UCSD-AML1 (cell line): ENCODE data around the gene DYSF.
"Not testable (repeated sequence)": the region's sequence is repeated elsewhere in the genome, so short reads cannot be mapped to it uniquely, and the experiment has no call there.

ENCODE experiments used
- DNase-seq: peaks from one replicate; lab custom pipeline; 2025; ENCODE audit not compliant: unreplicated experiment; lab: John Stamatoyannopoulos, UW

Gene DYSF

DNA sequence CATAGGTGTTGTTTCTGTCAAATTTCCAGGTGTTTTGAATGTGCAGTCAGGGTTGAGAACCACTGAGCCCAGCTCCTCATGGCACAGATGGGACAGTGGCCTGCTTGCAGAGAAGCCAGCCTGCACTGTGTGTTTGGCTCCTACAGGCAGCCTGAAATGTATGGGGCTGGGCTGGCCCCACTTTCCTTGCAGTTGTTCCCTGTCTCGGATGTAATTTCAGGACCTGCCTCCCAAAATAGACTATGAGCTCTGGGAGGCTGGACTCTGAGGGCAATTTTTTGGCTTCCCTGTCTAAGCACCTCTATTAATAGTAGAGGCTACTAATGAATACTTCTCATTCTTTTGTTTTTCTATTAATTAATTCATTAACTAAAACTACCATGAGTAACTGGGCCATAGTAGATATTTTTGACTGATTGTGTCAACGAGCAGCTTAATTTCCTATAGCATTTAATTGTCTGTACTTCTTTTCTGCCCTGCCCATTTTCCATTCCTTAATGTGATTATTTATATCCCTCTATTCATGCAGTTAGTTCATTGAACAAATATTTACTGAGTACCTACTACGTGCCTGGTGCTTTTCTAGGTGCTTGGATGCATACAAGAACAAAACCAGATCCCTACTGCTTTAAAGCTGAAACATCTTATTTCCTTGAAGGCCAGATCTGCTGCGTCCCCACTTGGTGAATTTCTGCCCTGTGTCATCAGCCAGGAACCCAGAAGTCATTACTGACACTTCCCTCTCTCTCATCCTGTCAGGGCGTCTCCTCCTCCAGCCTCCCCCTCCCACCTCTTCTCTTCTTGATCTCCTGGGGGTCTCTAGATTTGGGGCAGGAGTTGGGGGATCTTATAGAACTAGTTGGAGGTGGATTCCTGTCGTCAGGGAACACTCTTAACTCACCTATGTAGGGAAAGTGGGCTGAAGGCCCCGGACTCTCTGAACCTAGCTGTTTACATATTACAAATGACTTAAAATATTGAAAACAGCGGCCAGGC is 16.3 kb downstream of the DYSF start:
- peak; percentile 42 for DNase-seq

DNA sequence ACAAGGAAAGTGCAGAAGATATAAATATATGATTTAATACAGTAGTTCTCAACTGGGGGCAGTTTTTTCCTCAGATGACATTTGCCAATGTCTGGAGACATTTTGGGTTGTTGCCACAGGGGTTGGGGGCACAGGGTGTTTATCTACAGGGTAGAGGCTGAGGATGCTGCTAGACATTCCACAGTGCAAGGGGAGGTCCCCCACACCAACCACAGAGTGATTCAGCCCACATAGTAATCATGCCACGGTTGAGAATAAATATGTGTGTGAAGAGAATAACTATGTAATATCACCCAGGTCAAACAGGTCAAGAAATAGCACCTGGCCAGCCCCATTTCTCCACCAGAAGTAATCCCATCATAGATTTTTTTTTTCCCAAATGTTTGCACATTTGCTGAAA is 17.9 kb downstream of the DYSF start:
- no peak for DNase-seq

DNA sequence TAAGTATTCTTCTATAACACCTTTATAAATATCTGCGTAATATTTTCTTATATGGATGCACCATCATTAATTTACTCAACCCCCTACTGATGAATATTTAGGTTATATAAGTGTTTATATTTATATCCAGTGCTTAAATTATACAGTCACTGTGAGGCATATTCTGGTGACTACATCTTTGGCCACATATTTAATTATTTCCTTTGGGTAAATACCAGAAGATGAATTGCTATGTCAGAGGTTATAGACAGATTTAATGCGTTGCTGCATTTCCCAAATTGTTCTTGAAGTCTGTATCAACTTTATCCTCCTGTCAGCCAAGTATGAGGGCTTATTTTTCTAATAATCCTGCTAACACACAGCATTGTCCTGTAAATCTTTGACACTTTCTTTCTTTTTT is 18.7 kb downstream of the DYSF start:
- no peak for DNase-seq

DNA sequence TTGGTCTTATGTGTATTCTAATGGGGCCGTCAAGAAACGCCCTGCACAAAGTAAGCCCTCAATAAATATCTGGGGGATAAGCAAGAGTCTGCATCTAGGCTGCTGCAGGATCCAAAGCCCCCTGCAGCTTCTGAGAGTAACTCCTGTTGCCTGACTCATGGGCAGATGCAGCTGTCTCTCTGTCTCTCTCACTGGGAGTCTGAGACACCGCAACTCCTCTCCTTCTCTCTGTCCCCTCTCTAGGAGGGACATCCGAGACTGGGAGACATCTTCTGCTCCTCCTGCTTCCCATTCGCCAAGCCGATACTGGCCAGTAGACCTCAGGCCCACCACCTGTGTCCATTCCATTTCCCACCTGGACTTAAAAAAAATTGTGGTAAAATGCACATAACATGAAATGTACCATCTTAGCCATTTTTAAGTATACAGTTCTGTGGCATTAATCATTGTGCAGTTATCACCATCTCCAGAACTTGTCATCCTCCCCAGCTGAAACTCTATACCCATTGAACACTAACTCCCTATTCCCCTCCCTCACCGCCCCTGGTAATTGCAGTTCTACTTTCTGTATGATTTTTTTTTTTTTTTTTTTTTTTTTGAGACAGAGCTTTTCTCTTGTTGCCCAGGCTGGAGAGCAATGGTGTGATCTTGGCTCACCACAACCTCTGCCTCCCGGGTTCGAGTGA is 20.1 kb downstream of the DYSF start:
- no peak for DNase-seq

DNA sequence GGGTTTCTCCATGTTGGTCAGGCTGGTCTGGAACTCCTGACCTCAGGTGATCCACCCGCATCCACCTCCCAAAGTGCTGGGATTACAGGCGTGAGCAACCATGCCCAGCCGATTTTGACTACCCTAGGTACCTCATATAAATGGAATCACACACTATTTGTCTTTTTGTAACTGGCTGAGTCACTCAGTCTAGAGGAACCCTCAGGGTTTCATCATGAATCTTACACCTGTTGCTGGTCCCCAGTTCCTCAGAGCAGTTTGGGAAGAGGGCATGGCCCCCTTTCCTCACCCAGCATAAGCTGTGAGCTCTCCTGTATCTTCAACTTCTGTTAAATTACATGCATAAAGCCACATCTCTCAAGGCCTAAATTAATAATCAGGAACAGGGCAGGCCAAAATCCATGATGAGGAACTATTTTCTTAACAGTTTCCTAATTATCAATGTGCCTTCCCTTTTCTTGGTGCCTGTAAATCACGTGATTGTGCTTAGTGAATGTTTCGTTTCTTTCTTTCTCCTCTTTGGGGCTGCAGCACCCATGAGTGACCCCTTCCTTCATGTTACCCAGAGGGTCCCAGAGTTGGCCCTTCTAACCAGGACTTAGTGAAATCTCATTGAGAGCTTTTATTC is 20.9 kb downstream of the DYSF start:
- DNase-seq = no peak

DNA sequence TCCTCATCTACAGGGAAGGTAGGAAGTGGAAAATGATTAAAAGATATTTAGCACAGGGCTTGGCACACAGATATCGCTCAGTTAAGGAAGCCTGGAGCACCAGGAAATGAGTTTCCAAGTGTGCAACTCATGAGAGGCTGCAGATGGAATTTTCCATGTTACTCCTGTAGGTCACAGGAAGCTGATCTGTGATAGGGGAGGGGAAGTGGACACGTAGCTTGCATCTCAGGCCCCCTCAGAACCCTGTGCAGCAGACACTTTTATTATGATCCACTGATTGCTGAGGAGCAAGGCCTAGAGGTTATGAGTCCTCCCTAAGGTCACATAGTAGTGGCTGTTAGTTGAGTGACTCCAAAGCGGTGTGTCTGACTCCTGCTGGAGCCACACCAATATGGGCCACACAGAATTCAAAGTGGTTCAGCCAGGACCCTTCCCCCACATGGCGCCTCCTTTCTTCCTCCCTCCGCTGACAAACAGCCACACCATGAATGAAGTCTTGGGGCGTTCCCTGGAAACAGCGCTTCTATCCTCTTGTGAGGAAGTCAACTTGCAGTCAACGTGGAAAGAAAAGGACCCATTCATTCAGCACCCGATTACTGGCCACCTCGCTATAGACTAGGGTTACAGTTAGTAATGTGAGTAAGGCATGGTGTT is 21.5 kb downstream of the DYSF start:
- no peak for DNase-seq

DNA sequence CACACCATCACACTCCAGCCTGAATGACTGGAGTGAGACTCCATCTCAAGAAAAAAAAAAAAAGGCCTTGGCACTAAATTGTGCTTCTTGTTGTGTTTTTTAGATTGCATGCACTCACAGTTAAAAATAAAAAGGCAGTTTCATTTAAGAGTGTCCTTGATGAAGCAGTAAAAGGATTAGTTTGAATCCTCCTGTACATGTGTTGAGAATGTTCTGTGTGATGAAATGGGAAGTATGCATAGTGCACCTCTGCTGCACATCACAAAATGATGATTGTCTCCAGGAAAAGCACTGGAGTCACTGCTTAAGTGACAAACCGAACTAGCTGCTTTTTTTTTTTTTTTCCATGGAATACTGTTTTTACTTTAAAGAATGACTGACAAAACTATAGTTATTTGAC is 23.1 kb downstream of the DYSF start:
- no peak for DNase-seq

DNA sequence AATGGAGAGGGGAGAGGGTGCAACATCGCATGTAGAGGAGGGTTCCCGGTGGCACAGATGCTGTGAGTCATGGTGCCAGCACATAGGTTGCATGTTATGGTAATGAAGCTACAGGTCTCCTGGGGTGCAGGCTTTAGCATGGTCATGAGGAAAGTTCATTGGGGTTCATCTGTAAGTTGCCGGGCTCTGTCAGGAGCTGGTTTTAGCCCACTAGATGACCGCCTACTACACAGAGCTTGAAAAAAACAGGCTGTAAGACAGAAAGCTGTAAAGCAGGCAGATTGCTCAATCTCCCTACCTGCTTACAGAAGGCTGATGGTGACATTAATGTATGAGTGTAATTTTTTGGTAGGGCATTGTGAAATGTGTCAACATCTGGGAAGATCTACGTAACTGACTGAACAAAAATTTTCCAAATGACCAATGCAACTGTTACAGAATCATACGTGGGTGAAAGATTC is 23.9 kb downstream of the DYSF start:
- no peak for DNase-seq

DNA sequence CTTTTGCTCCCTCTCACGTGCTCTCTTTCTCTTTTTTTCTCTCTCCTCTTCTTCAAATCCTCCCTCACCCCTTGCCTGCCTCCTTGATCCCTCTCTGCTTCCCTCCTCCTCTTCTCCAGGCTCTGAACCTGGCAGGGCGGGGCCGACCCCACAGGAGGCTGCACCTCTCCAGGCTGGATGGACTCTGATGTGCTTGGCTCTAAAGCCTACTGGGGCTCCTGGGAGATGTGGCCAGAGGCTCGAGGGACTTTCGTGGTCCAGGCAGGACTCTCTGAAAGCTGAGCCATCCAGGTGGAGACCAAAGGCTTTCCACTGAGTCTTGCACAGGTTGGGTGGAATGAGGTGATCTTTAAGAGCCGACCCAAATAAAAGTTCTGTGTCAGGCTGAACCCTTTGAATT is 25.4 kb downstream of the DYSF start:
- no peak for DNase-seq

DNA sequence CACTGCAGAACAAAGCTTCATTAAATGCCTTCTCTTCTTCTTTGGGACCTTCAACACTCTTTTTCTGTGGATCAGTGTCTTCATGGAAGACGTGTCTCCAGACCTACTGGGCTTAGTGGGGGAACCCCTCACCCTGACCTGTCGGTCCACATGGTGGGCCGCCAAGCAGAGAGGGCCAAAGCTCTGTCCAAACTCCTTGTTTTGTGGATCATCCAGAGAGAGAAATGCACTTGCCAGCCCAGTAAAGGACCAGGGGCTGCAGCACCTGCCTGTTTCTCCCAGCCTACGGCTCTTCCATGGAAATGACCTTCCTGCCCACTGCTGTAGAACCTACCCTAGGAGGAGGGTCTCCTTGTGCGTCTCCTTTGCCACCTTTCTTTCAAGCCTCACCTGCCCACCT is 25.9 kb downstream of the DYSF start:
- no peak for DNase-seq

DNA sequence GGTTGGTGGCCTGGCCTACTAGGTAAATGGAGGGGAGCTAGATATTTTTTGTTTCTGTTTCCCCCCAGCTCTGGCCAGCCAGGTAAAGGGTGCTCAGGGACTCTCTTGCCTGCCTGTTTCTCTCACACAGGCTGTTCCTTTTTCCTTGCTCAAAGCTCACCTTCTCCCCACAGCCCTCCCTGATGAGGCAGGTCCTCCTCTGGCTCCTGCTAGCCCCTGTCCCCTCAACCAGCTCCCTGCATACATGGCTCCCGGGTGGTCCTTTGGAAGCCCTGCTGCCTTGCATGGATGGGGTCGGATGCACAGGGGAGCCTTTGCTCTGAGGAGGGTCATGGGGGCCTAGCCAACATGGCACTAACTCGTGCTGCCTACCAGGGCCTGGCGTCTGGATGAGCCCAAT is 27.8 kb downstream of the DYSF start:
- no peak for DNase-seq

DNA sequence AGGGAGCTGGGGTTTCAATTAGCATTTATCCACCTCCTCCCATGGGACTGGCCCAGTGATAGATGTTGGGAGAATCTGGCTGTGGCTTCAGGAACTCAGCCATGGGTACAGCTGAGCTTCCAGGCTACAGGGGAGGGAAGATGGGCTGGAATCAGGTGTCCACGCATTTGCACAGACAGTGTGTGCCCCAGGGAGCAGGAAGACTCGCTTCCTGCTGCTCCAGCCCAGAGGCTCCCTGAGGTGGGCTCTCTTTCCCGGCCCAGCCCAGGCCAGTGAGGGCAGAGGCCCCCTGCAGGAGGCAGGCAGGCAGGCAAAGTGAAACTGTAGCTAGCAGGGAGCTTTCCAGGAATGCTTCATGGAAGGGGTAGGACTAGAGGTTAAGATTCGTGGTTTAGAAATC is 28.7 kb downstream of the DYSF start:
- DNase-seq = no peak

DNA sequence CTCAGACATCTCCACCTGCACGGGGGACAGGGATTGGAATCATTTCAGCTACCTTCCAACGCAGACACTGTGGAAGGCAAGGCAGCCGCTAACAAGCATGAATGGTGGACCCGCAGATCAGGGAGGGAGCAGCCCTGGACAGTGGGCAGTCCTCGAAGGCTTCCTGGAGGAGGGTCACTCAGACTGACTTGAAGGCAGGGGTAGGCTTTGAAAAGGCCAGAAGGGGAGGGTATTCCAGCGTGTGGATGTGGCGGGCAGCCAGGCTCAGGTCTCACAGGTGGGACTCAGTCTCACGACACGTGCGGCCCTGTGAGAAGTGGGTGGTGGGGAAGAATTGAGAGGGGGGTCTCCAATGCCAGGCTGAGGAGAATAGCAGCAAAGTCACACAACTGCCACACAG is 29.9 kb downstream of the DYSF start:
- no peak for DNase-seq

DNA sequence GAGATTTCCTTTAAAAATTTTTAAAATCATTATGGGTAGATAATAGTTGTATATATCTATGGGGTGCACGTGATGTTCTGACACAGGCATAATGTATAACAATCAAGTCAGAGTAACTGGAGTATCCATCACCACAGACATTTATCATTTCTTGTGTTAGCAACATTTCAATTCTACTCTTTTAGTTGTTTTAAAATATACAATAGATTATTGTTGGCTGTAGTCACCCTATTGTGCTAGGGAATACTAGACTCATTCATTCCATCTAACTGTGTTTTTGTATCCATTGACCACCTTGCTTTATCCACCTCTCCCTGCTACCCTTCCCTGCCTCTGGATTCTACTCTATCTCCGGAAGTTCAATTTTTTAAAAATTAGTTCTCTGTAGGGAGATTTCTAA is 31.0 kb downstream of the DYSF start:
- DNase-seq = no peak

DNA sequence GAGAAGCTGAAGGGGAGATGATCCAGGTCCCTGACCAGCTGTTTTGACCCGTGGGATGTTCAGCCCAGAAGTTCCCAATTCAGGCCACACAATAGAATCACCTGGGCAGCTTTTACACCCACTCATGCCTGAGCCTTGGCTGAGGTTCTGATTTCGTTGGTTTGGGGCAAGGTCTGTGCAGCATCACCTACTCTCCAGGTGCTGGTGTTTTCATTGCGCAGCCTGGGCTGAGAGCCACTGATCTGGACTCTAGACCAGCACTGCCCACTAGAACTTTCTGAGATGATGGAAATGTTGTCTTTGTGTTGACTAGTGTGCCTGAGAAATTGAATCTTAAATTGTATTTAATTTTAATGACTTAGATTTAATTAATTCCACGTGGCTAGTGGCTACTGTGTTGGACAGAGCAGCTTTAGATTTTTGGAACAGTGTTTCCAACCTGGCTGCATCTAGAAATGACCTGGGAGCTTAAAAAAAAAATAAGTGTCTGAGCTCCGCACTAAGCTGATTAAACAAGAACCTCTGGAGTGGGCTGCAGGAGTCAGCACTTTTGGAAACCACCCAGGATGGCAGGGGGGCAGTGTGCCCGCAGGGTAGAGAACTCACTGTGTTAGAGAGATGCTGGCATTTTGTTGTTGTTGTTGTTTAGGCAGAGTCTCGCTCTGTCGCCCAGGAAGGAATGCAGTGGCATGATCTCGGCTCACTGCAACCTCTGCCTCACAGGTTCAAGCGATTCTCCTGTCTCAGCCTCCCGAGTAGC is 33.7 kb downstream of the DYSF start:
- DNase-seq = no peak

DNA sequence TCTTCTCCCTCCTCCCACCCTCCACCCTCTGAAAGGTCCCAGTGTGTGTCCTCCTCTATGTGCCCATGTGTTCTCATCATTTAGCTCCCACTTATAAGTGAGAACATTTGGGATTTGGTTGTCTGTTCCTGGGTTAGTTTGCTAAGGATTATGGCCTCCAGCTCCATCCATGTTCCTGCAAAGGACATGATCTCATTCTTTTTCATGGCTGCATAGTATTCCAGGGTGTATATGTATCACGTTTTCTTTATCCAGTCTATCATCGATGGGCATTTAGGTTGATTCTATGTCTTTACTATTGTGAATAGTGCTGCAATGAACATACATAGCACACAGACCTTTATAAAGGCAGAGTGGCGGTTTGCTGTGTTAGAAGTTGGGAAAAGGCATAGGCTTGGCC is 38.2 kb downstream of the DYSF start:
- not testable (repeated sequence) for DNase-seq

DNA sequence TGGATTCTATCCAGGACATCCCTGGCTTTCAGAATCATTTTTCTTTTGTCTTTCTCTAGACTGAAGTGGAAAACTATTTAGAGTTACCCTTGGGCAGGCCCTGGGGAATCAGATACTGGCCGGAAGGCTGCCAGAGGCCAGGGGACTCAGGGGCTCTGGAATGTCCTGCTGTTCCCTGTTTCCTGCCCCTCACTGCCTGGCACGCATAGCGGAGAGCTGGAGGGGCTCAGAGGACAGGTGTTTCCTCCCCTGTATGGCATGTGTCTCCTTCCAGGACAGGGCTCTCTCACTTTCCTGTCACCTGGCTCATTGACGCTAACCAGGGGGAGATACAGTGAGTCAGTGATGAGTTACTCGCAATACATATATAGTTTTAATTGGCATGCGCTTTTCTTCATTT is 38.8 kb downstream of the DYSF start:
- DNase-seq = no peak

DNA sequence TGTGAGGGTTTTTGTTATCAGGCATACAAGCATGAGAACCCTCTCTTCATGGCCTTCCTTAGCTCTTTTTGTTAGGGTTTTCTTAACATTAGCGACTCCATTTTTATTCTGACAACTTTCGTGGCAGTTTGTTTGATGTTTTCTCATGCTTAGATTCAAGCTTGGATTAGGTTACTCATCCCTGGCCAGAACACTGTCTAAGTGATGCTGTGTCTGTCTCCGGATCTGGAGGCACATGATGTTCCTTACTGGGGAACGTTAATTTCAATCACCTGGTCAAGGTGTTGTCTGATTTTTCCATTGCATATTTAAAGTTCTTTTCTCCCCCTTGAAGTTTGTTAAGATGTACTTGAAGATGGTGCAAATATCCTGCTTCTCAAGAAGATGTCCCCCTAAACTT is 40.7 kb downstream of the DYSF start:
- no peak for DNase-seq

DNA sequence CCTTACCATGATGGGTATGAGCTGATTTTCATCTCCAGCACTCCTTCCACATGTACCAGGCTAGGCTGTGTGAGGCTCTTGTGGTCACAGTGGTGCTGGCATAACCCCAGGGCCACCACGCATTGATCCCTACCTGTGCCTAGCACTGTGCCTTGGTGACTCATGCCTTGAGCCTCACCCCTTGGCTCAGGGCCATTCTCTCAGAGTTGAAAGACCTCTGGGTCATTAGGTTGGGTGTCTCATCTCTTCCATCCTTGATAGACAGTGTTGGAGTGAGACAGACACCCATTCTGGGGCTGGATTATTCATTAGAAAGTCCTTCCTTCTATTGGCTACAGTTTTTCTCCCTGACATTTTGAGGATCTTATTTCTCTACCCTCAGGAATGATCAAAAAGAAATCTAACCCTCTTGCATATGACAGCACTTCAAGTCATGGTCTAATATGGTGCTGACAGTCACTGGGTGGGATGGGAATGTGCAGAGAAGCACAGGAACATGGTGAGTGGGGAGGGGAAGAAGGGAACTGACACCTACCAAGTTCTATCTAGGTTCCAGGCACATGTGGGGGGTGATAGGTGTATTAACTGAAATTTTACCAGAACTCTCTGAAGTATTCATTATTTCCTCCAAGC is 41.3 kb downstream of the DYSF start:
- no peak for DNase-seq

DNA sequence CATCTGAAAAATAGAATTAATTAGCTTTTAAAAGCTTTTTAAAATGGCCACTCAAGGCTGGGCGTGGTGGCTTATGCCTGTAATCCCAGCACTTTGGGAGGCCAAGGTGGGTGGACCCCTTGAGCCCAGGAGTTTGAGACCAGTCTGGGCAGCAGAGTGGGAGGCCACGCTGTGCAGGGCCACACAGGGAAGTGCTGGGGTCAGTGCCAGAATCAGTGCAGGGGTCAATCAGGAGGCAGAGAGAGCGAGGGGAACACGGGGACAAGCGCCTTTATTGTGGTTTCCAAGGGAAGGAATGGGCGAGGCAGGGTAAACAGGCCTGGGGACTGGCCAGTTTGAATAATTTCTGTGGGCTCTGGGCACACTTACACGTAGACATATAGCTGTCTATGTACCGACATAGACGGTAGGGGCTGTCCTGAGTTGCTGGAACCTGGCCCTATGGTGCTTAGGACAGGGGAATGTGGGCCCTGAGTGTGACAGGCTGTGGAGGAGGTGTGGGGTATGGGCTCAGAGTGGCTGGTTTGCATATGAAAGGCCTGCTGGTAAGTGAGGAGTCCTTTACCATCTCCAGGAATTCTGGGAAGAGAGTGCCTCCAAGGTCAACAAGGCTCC is 42.9 kb downstream of the DYSF start:
- DNase-seq = no peak
